Measurements from ENCODE around the gene TSPAN4.

Gene TSPAN4

DNA sequence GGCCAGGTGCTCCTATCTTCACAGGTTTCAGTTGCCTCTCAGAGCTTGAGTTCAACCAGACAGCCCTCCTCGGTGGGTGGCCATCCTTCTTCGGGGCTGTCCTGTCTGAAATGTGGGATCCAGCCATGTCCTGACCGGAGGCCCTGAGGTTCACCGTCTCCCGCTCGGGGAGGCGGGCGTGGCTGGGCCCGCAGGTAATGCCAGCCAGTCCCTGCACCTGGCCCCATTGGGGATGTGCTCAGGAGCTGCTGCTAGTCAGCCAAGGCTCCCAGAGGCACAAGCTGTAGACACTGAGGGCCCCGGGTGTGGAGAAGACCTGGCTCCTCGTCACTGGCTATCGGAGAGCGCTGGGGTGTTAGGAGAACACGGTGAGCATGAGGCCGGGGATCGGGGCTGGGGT is 32.6 kb downstream of the TSPAN4 start:
- Histone ChIP-seq H3K27me3 (replicated peaks in 2 of 5; ENCODE audit: control insufficient read depth in 4 of 5, insufficient read depth in 5 of 5, low read length in 4 of 5) (no peaks in the 10 kb centered on the region), H3K4me3 (ENCODE audit: control insufficient read depth in 1 of 7, extremely low read depth in 1 of 7, insufficient read depth in 4 of 7, low read depth in 2 of 7, low read length in 6 of 7) (no peak overlapping the region), H3K36me3 (ENCODE audit: control insufficient read depth in 4 of 4, insufficient read depth in 4 of 4, low read length in 3 of 4) (peaks cover 0 to 31% (median 20%) of the 10 kb centered on the region in 4 experiments), H3K9me3 (ENCODE audit: control extremely low read depth in 1 of 5, control insufficient read depth in 4 of 5, insufficient read depth in 2 of 5, low read depth in 1 of 5, low read length in 4 of 5) (no peaks in the 10 kb centered on the region), H3K27ac (ENCODE audit: insufficient read depth in 1 of 2, low read depth in 1 of 2, low read length in 2 of 2, poor library complexity in 1 of 2, severe bottlenecking in 2 of 2) (no peak overlapping the region), H3K4me1 (ENCODE audit: control extremely low read depth in 1 of 4, control insufficient read depth in 4 of 4, insufficient read depth in 4 of 4, low read length in 3 of 4) (no peaks in the 10 kb centered on the region)
- ChIA-PET POLR2A (interaction anchor here (0.6 kb wide), 1 partner anchor 13 kb away, joined by 4 read pairs; no protein-coding TSS in a partner anchor), CTCF (no interaction called here)
- no peak for DNase-seq
- WGBS (ENCODE audit: insufficient coverage): 95% methylated on average over 15 of the region's 16 CpGs

DNA sequence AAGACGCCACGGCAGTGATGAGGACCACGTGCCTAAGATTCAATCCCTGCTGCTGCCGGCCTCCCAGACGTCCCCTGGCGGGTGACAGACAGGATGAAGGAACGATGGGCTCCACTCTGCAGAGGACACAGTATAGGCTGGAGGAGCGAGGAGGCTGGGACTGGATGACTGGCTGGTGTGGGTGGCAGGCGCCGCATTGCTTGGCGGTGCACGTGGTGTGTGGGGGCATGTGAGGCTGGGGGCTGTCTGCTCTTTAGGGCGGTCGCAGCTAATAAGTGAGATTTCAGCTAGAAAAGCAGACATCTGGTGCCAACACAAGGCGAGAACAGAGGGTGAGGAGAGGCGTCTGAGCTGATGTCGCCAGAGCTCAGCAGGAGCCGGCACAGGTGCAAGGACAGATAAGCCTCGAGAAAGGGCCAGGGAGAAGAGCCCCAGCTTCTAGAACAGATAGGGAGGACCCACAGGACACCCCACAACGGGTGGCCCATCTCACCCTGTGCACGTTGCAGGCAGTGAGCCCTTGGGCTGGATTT is 33.2 kb downstream of the TSPAN4 start:
- CTCF ChIA-PET: interaction anchor here (0.7 kb wide), 1 partner anchor 18 kb away, joined by 4 read pairs; no protein-coding TSS in a partner anchor
- peak; percentile 16 to 74 (median 48) for DNase-seq

DNA sequence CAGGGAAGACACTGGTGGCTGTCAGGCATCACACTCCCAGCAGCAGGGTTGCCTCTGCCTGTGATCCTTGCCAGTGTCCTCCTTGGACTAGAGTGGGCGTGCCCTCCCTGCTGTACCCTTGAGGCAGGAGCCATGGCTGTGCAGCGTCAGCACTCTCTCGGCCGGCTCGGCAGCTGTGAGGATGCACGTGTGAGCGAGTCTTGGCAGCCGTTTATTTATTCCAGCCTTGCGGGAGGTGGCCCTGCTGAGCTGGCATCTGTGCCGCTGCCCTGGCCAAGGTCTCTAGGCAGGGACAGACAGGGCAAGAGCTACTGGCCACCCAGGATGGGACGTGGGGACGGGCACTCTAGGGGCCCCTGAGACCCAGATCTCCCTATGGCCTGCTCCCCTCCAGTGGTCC is 33.9 kb downstream of the TSPAN4 start:
- H3K27ac ChIP-seq (ENCODE audit: insufficient read depth in 1 of 2, low read depth in 1 of 2, low read length in 2 of 2, poor library complexity in 1 of 2, severe bottlenecking in 2 of 2): no peak overlapping the region
- no peaks in the 10 kb centered on the region for H3K9me3 ChIP-seq (ENCODE audit: control extremely low read depth in 1 of 5, control insufficient read depth in 4 of 5, insufficient read depth in 2 of 5, low read depth in 1 of 5, low read length in 4 of 5)
- no peaks in the 10 kb centered on the region for H3K4me1 ChIP-seq (ENCODE audit: control extremely low read depth in 1 of 4, control insufficient read depth in 4 of 4, insufficient read depth in 4 of 4, low read length in 3 of 4)
- H3K4me3 ChIP-seq (ENCODE audit: control insufficient read depth in 1 of 7, extremely low read depth in 1 of 7, insufficient read depth in 4 of 7, low read depth in 2 of 7, low read length in 6 of 7): no peak overlapping the region
- WGBS (ENCODE audit: insufficient coverage): 92% methylated on average over 12 of the region's 12 CpGs
- no peak for DNase-seq
- H3K36me3 ChIP-seq (ENCODE audit: control insufficient read depth in 4 of 4, insufficient read depth in 4 of 4, low read length in 3 of 4): peaks cover 2 to 36% (median 24%) of the 10 kb centered on the region in 4 experiments
- CTCF ChIA-PET: interaction anchor here (0.7 kb wide), 1 partner anchor 17 kb away, joined by 4 read pairs; no protein-coding TSS in a partner anchor
- no peaks in the 10 kb centered on the region for H3K27me3 ChIP-seq (replicated peaks in 2 of 5; ENCODE audit: control insufficient read depth in 4 of 5, insufficient read depth in 5 of 5, low read length in 4 of 5)
- POLR2A ChIA-PET: no interaction called here

More for the DNA sequence above, 33.2 kb downstream of the TSPAN4 start:
- H3K36me3 ChIP-seq (ENCODE audit: control insufficient read depth in 4 of 4, insufficient read depth in 4 of 4, low read length in 3 of 4): peaks cover 0 to 37% (median 24%) of the 10 kb centered on the region in 4 experiments
- POLR2A ChIA-PET: no interaction called here
- H3K27me3 ChIP-seq (replicated peaks in 2 of 5; ENCODE audit: control insufficient read depth in 4 of 5, insufficient read depth in 5 of 5, low read length in 4 of 5): no peaks in the 10 kb centered on the region
- H3K27ac ChIP-seq (ENCODE audit: insufficient read depth in 1 of 2, low read depth in 1 of 2, low read length in 2 of 2, poor library complexity in 1 of 2, severe bottlenecking in 2 of 2): no peak overlapping the region
- H3K9me3 ChIP-seq (ENCODE audit: control extremely low read depth in 1 of 5, control insufficient read depth in 4 of 5, insufficient read depth in 2 of 5, low read depth in 1 of 5, low read length in 4 of 5): no peaks in the 10 kb centered on the region
- no peak overlapping the region for H3K4me3 ChIP-seq (ENCODE audit: control insufficient read depth in 1 of 7, extremely low read depth in 1 of 7, insufficient read depth in 4 of 7, low read depth in 2 of 7, low read length in 6 of 7)
- H3K4me1 ChIP-seq (ENCODE audit: control extremely low read depth in 1 of 4, control insufficient read depth in 4 of 4, insufficient read depth in 4 of 4, low read length in 3 of 4): no peaks in the 10 kb centered on the region
- WGBS (ENCODE audit: insufficient coverage): 93% methylated on average over 21 of the region's 21 CpGs

DNA sequence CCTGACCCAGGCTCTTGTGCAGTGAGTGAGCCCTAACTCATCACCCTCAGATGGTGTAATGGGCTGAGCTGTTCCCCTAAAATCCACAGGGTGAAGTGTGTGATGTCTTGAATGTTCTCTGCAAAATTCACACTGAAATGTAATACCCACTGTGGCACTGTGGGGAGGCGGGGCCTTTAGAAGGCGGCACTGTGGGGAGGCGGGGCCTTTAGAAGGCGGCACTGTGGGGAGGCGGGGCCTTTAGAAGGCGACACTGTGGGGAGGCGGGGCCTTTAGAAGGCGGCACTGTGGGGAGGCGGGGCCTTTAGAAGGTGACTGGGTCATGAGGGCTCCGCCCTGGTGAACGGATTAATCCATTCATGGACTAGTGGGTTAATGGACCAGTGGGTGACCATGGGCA is 34.9 kb downstream of the TSPAN4 start:
- no peaks in the 10 kb centered on the region for H3K27me3 ChIP-seq (replicated peaks in 2 of 5; ENCODE audit: control insufficient read depth in 4 of 5, insufficient read depth in 5 of 5, low read length in 4 of 5)
- no peaks in the 10 kb centered on the region for H3K4me1 ChIP-seq (ENCODE audit: control extremely low read depth in 1 of 4, control insufficient read depth in 4 of 4, insufficient read depth in 4 of 4, low read length in 3 of 4)
- H3K36me3 ChIP-seq (ENCODE audit: control insufficient read depth in 4 of 4, insufficient read depth in 4 of 4, low read length in 3 of 4): peaks cover 2 to 38% (median 23%) of the 10 kb centered on the region in 4 experiments
- WGBS (ENCODE audit: insufficient coverage): 92% methylated on average over 5 of the region's 11 CpGs
- no peak overlapping the region for H3K4me3 ChIP-seq (ENCODE audit: control insufficient read depth in 1 of 7, extremely low read depth in 1 of 7, insufficient read depth in 4 of 7, low read depth in 2 of 7, low read length in 6 of 7)
- no peaks in the 10 kb centered on the region for H3K9me3 ChIP-seq (ENCODE audit: control extremely low read depth in 1 of 5, control insufficient read depth in 4 of 5, insufficient read depth in 2 of 5, low read depth in 1 of 5, low read length in 4 of 5)
- peak; percentile 22 to 50 (median 43) for DNase-seq
- ChIA-PET POLR2A (no interaction called here), CTCF (interaction anchor here (0.5 to 1.4 kb wide), 2 partner anchors 12 to 29 kb away, joined by 3 to 5 read pairs; no protein-coding TSS in a partner anchor)
- no peak overlapping the region for H3K27ac ChIP-seq (ENCODE audit: insufficient read depth in 1 of 2, low read depth in 1 of 2, low read length in 2 of 2, poor library complexity in 1 of 2, severe bottlenecking in 2 of 2)

DNA sequence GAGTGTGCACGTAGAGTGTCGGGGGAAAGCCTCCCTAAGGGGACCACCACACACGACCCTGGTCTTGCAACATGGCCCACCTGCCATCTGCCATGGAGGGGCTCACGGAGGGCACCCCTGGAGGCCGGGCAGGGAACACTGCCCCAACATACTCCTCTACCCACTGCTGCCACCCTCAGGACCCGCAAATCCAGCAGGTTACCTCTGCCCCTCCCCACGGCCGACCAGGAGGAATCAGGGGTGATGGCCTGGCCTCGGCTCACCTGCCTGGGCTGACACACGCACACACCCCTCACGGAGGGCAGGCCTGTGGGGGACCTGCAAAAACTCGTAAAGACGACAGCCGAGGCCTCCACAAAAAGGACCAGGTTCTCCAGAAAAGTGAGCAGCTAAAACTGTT is 37.8 kb downstream of the TSPAN4 start:
- peak in 1 of 3 donors; percentile 9 for DNase-seq
- Histone ChIP-seq H3K36me3 (ENCODE audit: control insufficient read depth in 4 of 4, insufficient read depth in 4 of 4, low read length in 3 of 4) (peaks cover 2 to 52% (median 36%) of the 10 kb centered on the region in 4 experiments), H3K27me3 (replicated peaks in 2 of 5; ENCODE audit: control insufficient read depth in 4 of 5, insufficient read depth in 5 of 5, low read length in 4 of 5) (no peaks in the 10 kb centered on the region), H3K4me3 (ENCODE audit: control insufficient read depth in 1 of 7, extremely low read depth in 1 of 7, insufficient read depth in 4 of 7, low read depth in 2 of 7, low read length in 6 of 7) (no peak overlapping the region), H3K27ac (ENCODE audit: insufficient read depth in 1 of 2, low read depth in 1 of 2, low read length in 2 of 2, poor library complexity in 1 of 2, severe bottlenecking in 2 of 2) (no peak overlapping the region), H3K9me3 (ENCODE audit: control extremely low read depth in 1 of 5, control insufficient read depth in 4 of 5, insufficient read depth in 2 of 5, low read depth in 1 of 5, low read length in 4 of 5) (no peaks in the 10 kb centered on the region), H3K4me1 (ENCODE audit: control extremely low read depth in 1 of 4, control insufficient read depth in 4 of 4, insufficient read depth in 4 of 4, low read length in 3 of 4) (peaks cover 0 to 2% (median 0%) of the 10 kb centered on the region in 4 experiments)
- WGBS (ENCODE audit: insufficient coverage): 95% methylated on average over 8 of the region's 14 CpGs
- POLR2A ChIA-PET: no interaction called here
- CTCF ChIA-PET: interaction anchor here (1.3 to 1.5 kb wide), 2 partner anchors 8 to 12 kb away, joined by 4 to 5 read pairs; no protein-coding TSS in a partner anchor

DNA sequence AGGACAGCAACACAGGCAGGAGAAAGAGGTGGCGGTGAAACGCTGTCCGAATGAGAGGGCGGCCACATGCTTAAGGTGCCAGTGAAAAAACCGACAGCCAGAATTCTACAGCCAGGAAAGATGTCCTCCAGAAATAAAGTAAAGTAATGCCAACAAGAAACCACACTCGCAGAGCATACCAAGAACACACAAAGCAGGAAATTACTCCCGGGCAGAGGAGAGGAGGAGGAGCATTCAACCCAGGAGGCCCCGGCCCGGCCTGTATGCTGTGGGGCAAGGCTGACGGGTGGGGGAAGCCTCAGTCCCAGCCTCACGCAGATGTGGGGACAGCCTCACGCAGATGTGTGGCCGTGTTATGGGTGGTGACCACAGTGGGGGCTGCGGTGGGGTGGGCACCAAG is 39.9 kb downstream of the TSPAN4 start:
- 63% methylated on average over 8 of the region's 14 CpGs for WGBS (ENCODE audit: insufficient coverage)
- no peak overlapping the region for H3K4me3 ChIP-seq (ENCODE audit: control insufficient read depth in 1 of 7, extremely low read depth in 1 of 7, insufficient read depth in 4 of 7, low read depth in 2 of 7, low read length in 6 of 7)

DNA sequence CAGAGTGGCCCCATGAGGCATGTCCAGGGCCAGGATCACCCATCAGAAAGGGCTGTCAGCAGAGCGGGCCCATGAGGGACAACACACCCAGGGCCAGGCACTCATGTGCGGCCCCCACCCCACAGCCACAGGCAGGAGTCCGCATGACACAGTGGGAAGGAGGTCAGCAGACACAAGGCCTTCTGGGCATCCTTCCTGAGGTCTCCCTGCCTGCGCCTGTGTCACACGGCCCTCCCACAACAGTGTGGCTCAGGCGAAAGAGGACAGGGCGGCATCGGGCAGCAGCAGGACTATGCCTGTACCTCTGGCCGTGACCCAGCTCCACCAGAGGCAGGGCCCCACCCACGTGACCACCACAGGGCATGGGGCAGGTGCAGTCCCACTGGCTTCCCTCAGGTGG is 40.9 kb downstream of the TSPAN4 start:
- Histone ChIP-seq H3K27me3 (replicated peaks in 2 of 5; ENCODE audit: control insufficient read depth in 4 of 5, insufficient read depth in 5 of 5, low read length in 4 of 5) (no peaks in the 10 kb centered on the region), H3K9me3 (ENCODE audit: control extremely low read depth in 1 of 5, control insufficient read depth in 4 of 5, insufficient read depth in 2 of 5, low read depth in 1 of 5, low read length in 4 of 5) (no peaks in the 10 kb centered on the region), H3K4me1 (ENCODE audit: control extremely low read depth in 1 of 4, control insufficient read depth in 4 of 4, insufficient read depth in 4 of 4, low read length in 3 of 4) (peaks cover 0 to 2% (median 0%) of the 10 kb centered on the region in 4 experiments), H3K36me3 (ENCODE audit: control insufficient read depth in 4 of 4, insufficient read depth in 4 of 4, low read length in 3 of 4) (peaks cover 5 to 63% (median 43%) of the 10 kb centered on the region in 4 experiments), H3K27ac (ENCODE audit: insufficient read depth in 1 of 2, low read depth in 1 of 2, low read length in 2 of 2, poor library complexity in 1 of 2, severe bottlenecking in 2 of 2) (no peak overlapping the region), H3K4me3 (ENCODE audit: control insufficient read depth in 1 of 7, extremely low read depth in 1 of 7, insufficient read depth in 4 of 7, low read depth in 2 of 7, low read length in 6 of 7) (no peak overlapping the region)
- no peak for DNase-seq
- CTCF ChIA-PET: no interaction called here
- 87% methylated on average over 10 of the region's 10 CpGs for WGBS (ENCODE audit: insufficient coverage)
- POLR2A ChIA-PET: no interaction called here

More for the DNA sequence above, 39.9 kb downstream of the TSPAN4 start:
- ChIA-PET CTCF (no interaction called here), POLR2A (no interaction called here)
- Histone ChIP-seq H3K27ac (ENCODE audit: insufficient read depth in 1 of 2, low read depth in 1 of 2, low read length in 2 of 2, poor library complexity in 1 of 2, severe bottlenecking in 2 of 2) (no peak overlapping the region), H3K36me3 (ENCODE audit: control insufficient read depth in 4 of 4, insufficient read depth in 4 of 4, low read length in 3 of 4) (peaks cover 3 to 55% (median 37%) of the 10 kb centered on the region in 4 experiments), H3K4me1 (ENCODE audit: control extremely low read depth in 1 of 4, control insufficient read depth in 4 of 4, insufficient read depth in 4 of 4, low read length in 3 of 4) (peaks cover 0 to 2% (median 0%) of the 10 kb centered on the region in 4 experiments), H3K27me3 (replicated peaks in 2 of 5; ENCODE audit: control insufficient read depth in 4 of 5, insufficient read depth in 5 of 5, low read length in 4 of 5) (no peaks in the 10 kb centered on the region), H3K9me3 (ENCODE audit: control extremely low read depth in 1 of 5, control insufficient read depth in 4 of 5, insufficient read depth in 2 of 5, low read depth in 1 of 5, low read length in 4 of 5) (no peaks in the 10 kb centered on the region)
- peak in 1 of 3 donors; percentile 9 for DNase-seq
